SKM-1 treated with dmso at 0.1 percent for 144 hours (cell line): Measurements from ENCODE around the gene LONP1.

ENCODE experiments used
- DNase-seq: peaks from one replicate; lab custom pipeline; 2025; ENCODE audit not compliant: unreplicated experiment; lab: John Stamatoyannopoulos, UW

Gene LONP1

GRCh38 chr19:5655412-5655811, 64.5 kb downstream of the LONP1 start:
- no peak for DNase-seq

DNA sequence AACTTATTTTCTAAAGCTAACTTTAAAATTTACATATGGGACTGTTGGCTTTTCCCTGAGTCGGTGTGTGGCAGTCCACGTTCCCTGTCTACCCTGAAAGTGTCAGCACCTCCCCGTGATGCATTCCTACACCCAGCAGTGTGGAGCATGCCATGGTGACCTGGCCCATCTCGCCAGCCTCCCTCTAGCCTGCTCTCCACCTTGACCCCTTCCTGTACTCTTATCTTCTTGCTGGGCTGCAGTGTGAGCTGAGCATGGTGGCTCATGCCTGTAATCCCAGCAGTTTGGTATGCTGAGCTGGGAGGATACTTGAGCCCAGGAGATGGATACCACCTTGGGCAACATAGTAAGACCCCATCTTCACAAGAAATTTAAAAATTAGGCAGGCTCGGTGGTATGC, 65.0 kb downstream of the LONP1 start:
- no peak for DNase-seq

GRCh38 chr19:5652261-5652660, 67.7 kb downstream of the LONP1 start:
- DNase-seq, result no peak

- no peak for DNase-seq
These were observed 68.6 kb downstream of the LONP1 start for GRCh38 chr19:5651361-5651760.

DNA sequence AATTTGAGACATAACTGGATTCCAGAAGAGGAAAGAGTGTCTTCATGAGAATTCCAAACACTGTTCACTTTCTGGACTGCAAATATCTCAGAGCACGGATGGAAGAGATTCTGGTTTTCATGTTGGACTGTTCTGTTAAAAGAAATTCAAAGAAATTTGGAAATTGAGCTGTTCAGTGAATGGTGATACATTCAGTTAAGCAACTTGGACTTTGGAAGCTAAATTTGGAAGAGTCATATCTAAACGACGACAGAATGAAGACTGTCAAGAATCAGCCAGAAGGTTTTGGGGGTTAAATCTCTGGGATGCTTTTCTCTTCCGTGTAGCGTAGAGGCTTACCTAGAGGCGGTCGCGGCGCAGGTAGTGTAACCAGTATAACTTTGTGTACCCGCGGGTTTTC, 71.5 kb downstream of the LONP1 start:
- no peak for DNase-seq

DNA sequence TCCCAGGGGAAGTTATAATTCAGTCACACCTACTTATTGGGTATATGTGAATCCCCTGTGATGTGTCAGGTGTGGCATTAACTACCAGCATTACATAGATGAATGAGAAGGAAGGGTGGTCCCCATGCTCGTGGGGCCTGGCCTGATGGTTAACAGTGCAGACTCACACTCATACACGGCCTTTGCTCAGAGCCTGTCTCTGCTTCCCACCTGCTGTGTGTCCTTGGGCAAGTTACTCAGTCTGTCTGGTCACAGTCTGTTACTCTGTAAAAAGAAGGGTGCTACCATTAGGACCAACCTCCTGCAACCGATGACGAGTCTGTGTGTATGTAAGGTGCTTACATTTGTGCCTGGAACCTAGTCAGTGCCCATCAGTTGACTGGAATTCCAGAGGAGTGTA, 73.2 kb downstream of the LONP1 start:
- DNase-seq, result no peak

GRCh38 chr19:5645409-5645808, 74.5 kb downstream of the LONP1 start:
- no peak for DNase-seq

DNA sequence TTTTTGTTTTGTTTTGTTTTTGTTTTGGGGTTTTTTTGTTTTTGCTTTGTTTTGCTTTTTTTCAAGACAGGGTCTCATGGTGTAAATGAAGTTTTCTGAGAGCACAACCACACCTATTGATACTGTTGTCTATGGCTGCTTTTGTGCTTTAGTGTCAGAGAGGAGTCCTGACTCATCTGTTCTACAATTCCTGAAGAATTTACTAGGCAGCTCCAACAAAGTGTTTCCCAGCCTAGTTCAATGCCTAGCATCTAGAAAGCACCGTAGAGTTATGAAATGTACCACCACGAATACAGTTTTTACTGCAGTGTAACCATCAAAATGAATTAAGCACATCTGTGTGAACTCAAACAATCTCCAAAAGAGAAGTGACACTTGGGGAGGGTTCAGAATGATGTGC, 75.9 kb downstream of the LONP1 start:
- no peak for DNase-seq

DNA sequence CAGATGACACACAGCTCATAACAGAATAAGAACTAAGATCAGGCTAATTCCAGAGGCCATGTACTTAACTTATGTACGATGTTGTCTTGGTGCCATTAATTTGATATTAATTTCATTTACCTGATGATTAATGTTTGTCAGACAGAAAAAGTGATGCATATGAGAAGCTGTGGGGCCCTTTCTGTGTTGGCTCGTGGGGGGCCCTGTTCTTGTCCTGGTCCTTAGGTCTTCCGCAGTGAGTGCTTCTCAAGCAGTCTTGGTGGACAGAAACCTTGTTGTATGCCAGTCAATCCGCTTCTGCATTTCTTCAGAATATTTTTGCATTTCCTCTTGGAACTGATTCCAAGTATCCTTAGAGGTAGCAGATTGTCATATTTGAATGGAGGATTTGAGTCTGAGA, 76.9 kb downstream of the LONP1 start:
- no peak for DNase-seq

DNA sequence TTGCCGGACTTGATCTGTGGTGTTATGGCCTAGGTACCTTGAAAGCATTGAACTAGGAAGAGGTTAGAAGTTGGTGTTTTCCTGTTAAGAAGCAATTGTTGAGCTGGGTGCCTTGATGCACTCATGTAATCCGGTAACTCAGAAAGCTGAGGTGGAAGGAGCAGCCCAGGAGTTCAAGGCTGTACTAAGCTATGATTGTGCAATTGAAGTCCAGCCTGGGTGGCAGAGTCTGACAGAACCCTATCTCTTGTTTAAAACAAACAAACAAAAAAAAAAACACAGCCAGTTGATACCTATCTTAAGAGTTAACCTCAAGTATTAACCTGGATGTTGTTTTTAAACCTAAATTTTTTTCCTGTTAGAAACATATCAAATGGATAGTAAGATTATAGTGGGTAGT, 77.7 kb downstream of the LONP1 start:
- no peak for DNase-seq
